Measurements from ENCODE around the gene ART3. TPM values are rescaled to one million over a fixed set of nuclear protein-coding genes. Genes with fewer than 3 reads are reported as not detected.

ART3 gene
- total RNA-seq, 2 experiments from 2014 or later, result not detected

GRCh38 chr4:76108467-76109181, 34.1 kb downstream of the ART3 start:
- CTCF ChIA-PET (ENCODE audit: unreplicated experiment), result no interaction called here

GRCh38 chr4:76116821-76117220, 42.3 kb downstream of the ART3 start:
- Histone ChIP-seq H3K9me2 (ENCODE audit: insufficient read depth, low read length) (no peaks in the 10 kb centered on the region), H3K79me2 (ENCODE audit: insufficient read depth, low read depth, low read length) (no peaks in the 10 kb centered on the region), H3K4me2 (ENCODE audit: low read length) (no peak overlapping the region), H3K27ac (ENCODE audit: low read depth, low read length, poor library complexity, severe bottlenecking) (no peak overlapping the region), H3K4me1 (ENCODE audit: insufficient read depth, low read length, poor library complexity, severe bottlenecking) (no peaks in the 10 kb centered on the region), H3K9me3 (ENCODE audit: low read length) (no peaks in the 10 kb centered on the region), H3K36me3 (ENCODE audit: insufficient read depth, low read length) (peaks cover 95% of the 10 kb centered on the region), H3K4me3 (ENCODE audit: low read depth, low read length, poor library complexity, severe bottlenecking) (no peak overlapping the region), H2AFZ (ENCODE audit: low read length) (no peak overlapping the region), H4K20me1 (ENCODE audit: insufficient read depth, low read length) (no peaks in the 10 kb centered on the region)
- no peak for TF ChIP-seq CTCF (conservative IDR thresholded peaks at IDR 0.05; ENCODE audit: low read length)
- TF ChIP-seq EZH2phosphoT487 (IDR thresholded peaks at IDR 0.05; ENCODE audit: borderline replicate concordance, low read depth, low read length), result no peak
- no peak for DNase-seq (ENCODE audit: low spot score)
- intact Hi-C loops (cut with micrococcal nuclease; ENCODE audit: unreplicated experiment), result no loop called here
- BruUV-seq (replicated peaks), result no TSS peak
- ChIA-PET POLR2A (no interaction called here), CTCF (ENCODE audit: unreplicated experiment) (no interaction called here)

More at GRCh38 chr4:76108467-76109181, 34.1 kb downstream of the ART3 start:
- intact Hi-C loops (cut with micrococcal nuclease; ENCODE audit: unreplicated experiment), result no loop called here
- peak; percentile 35 for DNase-seq (ENCODE audit: low spot score)
- POLR2A ChIA-PET, result interaction anchor here (0.9 to 1.3 kb wide), 3 partner anchors 8 to 17 kb away, joined by 3 to 4 read pairs (median 3); no protein-coding TSS in a partner anchor
- TF ChIP-seq CTCF (conservative IDR thresholded peaks at IDR 0.05; ENCODE audit: low read length), result peak; percentile 73
- TF ChIP-seq EZH2phosphoT487 (IDR thresholded peaks at IDR 0.05; ENCODE audit: borderline replicate concordance, low read depth, low read length), result no peak
- Histone ChIP-seq H3K4me2 (ENCODE audit: low read length) (no peak overlapping the region), H2AFZ (ENCODE audit: low read length) (no peak overlapping the region), H3K36me3 (ENCODE audit: insufficient read depth, low read length) (peaks cover 18% of the 10 kb centered on the region), H3K27ac (ENCODE audit: low read depth, low read length, poor library complexity, severe bottlenecking) (no peak overlapping the region), H3K9me3 (ENCODE audit: low read length) (no peaks in the 10 kb centered on the region), H3K4me3 (ENCODE audit: low read depth, low read length, poor library complexity, severe bottlenecking) (no peak overlapping the region), H3K79me2 (ENCODE audit: insufficient read depth, low read depth, low read length) (no peaks in the 10 kb centered on the region), H3K9me2 (ENCODE audit: insufficient read depth, low read length) (no peaks in the 10 kb centered on the region), H4K20me1 (ENCODE audit: insufficient read depth, low read length) (no peaks in the 10 kb centered on the region), H3K4me1 (ENCODE audit: insufficient read depth, low read length, poor library complexity, severe bottlenecking) (no peaks in the 10 kb centered on the region)
- no TSS peak for BruUV-seq (replicated peaks)

- peaks cover 6% of the 10 kb centered on the region; the same call in 1 of the 2 replicates for H3K9me3 ChIP-seq (ENCODE audit: low read length)
- DNase-seq (ENCODE audit: low spot score), result no peak
- H3K36me3 ChIP-seq (ENCODE audit: insufficient read depth, low read length), result peaks cover 96% of the 10 kb centered on the region
- TF ChIP-seq CTCF (conservative IDR thresholded peaks at IDR 0.05; ENCODE audit: low read length) (no peak), EZH2phosphoT487 (IDR thresholded peaks at IDR 0.05; ENCODE audit: borderline replicate concordance, low read depth, low read length) (no peak)
- H2AFZ ChIP-seq (ENCODE audit: low read length), result no peak overlapping the region
- CTCF ChIA-PET (ENCODE audit: unreplicated experiment), result no interaction called here
- H3K79me2 ChIP-seq (ENCODE audit: insufficient read depth, low read depth, low read length), result no peaks in the 10 kb centered on the region
- POLR2A ChIA-PET, result no interaction called here
- BruUV-seq (replicated peaks), result no TSS peak
- intact Hi-C loops (cut with micrococcal nuclease; ENCODE audit: unreplicated experiment), result no loop called here
- no peaks in the 10 kb centered on the region for H3K9me2 ChIP-seq (ENCODE audit: insufficient read depth, low read length)
- H4K20me1 ChIP-seq (ENCODE audit: insufficient read depth, low read length), result no peaks in the 10 kb centered on the region
- H3K4me2 ChIP-seq (ENCODE audit: low read length), result no peak overlapping the region
- H3K4me3 ChIP-seq (ENCODE audit: low read depth, low read length, poor library complexity, severe bottlenecking), result no peak overlapping the region
- no peak overlapping the region for H3K27ac ChIP-seq (ENCODE audit: low read depth, low read length, poor library complexity, severe bottlenecking)
- H3K4me1 ChIP-seq (ENCODE audit: insufficient read depth, low read length, poor library complexity, severe bottlenecking), result no peaks in the 10 kb centered on the region
These were observed 43.0 kb downstream of the ART3 start for GRCh38 chr4:76117536-76117935.

Data from OCI-LY7 (cell line).